ENCODE measurements around the gene NBL1.

DNA sequence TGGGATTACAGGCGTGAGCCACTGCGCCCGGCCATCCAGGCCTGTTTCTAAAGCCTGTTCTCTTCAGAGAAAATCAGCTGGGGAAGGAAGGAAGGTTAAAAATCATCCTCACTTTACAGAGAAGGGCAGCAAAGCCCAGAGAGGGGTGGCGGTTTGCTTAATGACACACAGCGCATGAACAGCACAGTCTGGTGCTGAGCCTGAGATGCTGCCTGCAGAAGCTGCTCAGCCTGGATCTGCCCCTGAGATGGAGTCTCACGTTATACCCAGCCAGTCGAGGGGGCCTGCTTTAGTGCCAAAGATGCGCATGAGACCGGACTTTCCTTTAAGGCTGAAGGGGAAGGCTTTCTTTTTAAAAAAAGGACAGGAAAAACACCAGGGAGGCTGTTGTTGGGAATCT is 41.9 kb downstream of the NBL1 start:
- TF ChIP-seq, protein P1, sequence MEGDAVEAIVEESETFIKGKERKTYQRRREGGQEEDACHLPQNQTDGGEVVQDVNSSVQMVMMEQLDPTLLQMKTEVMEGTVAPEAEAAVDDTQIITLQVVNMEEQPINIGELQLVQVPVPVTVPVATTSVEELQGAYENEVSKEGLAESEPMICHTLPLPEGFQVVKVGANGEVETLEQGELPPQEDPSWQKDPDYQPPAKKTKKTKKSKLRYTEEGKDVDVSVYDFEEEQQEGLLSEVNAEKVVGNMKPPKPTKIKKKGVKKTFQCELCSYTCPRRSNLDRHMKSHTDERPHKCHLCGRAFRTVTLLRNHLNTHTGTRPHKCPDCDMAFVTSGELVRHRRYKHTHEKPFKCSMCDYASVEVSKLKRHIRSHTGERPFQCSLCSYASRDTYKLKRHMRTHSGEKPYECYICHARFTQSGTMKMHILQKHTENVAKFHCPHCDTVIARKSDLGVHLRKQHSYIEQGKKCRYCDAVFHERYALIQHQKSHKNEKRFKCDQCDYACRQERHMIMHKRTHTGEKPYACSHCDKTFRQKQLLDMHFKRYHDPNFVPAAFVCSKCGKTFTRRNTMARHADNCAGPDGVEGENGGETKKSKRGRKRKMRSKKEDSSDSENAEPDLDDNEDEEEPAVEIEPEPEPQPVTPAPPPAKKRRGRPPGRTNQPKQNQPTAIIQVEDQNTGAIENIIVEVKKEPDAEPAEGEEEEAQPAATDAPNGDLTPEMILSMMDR (IDR thresholded peaks at IDR 0.05), result no peak
- no peak for TF ChIP-seq POLR2A (IDR thresholded peaks at IDR 0.05)
